ENCODE results near the gene KDM2A.
"Not testable (repeated sequence)": the region's sequence is repeated elsewhere in the genome, so short reads cannot be mapped to it uniquely, and the experiment has no call there.

KDM2A gene

DNA sequence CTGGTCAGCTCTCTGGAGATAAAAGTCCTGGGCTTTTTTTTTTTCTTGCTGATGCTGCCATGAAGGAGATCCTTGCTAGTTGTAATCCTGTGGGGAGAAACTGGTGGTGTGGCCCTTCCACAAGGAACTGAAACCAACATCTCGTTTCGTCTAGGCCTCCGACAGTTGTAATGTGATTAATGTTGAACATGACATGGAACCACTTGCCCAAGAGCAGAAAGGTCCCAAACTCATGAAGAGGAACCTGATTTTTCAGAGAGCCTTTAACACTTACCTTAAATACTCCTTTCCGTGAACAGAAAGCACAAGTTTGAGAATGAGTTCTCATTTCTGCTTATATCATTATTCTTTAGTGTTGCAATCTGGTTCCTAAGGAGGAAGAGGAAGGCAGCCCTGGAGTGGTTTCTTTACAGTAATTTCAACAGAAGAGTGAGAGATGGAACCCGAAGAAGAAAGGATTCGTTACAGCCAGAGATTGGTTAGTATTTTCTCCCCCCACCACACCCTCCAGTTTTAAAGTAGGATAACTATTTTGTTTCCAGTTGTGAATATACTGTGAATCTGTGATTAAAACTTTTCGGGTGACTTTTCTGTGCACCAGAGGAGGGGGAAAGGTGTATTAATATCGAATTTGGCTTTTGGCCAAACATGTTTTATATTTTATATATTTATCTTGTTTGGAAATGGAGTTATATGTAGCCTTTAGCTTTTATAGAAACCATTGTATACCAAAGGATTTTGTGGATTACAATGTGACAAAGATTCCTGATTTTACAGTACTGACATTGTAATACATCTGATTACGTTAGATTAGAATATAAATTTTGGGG lies 2.0 kb downstream of the KDM2A start:
- in situ Hi-C loops (cut with MboI; ENCODE audit: low pct_unique_long_range_greater_than_20kb, low sequenced_read_pairs, unreplicated experiment) = no loop called here
- TF ChIP-seq, protein P1, sequence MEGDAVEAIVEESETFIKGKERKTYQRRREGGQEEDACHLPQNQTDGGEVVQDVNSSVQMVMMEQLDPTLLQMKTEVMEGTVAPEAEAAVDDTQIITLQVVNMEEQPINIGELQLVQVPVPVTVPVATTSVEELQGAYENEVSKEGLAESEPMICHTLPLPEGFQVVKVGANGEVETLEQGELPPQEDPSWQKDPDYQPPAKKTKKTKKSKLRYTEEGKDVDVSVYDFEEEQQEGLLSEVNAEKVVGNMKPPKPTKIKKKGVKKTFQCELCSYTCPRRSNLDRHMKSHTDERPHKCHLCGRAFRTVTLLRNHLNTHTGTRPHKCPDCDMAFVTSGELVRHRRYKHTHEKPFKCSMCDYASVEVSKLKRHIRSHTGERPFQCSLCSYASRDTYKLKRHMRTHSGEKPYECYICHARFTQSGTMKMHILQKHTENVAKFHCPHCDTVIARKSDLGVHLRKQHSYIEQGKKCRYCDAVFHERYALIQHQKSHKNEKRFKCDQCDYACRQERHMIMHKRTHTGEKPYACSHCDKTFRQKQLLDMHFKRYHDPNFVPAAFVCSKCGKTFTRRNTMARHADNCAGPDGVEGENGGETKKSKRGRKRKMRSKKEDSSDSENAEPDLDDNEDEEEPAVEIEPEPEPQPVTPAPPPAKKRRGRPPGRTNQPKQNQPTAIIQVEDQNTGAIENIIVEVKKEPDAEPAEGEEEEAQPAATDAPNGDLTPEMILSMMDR (IDR thresholded peaks at IDR 0.05; ENCODE audit: extremely low read depth, insufficient read depth, missing control alignments) = no peak
- DNase-seq (ENCODE audit: low spot score) = peak; percentile 61

DNA sequence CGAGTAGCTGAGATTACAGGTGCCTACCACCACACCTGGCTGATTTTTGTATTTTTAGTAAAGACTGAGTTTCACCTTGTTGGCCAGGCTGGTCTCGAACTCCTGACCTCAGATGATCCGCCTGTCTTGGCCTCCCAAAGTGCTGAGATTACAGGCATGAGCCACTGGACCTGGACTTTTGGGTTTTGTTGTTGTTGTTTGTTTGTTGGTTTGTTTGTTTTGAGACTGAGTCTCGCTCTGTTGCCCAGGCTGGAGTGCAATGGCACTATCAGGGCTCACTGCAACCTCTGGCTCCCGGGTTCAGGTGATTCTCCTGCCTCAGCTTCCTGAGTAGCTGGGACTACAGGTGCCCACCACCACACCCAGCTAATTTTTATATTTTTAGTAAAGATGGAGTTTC lies 4.7 kb downstream of the KDM2A start:
- in situ Hi-C loops (cut with MboI; ENCODE audit: low pct_unique_long_range_greater_than_20kb, low sequenced_read_pairs, unreplicated experiment); DNase-seq (ENCODE audit: low spot score): not testable (repeated sequence)

DNA sequence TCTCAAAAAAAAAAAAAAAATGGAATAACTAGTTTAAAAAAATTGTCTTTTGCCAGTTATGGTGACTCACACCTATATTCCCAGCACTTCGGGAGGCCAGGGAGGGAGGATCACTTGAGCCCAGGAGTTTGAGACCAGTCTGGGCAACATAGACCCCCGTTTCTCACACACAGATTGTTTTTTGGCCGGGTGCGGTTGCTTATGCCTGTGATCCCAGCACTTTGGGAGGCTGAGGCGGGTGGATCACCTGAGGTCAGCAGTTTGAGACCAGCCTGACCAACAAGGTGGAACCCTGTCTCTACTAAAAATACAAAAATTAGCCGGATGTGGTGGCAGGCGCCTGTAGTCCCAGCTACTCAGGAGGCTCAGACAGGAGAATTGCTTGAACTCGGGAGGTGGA lies 7.2 kb downstream of the KDM2A start:
- in situ Hi-C loops (cut with MboI; ENCODE audit: low pct_unique_long_range_greater_than_20kb, low sequenced_read_pairs, unreplicated experiment); DNase-seq (ENCODE audit: low spot score): not testable (repeated sequence)

DNA sequence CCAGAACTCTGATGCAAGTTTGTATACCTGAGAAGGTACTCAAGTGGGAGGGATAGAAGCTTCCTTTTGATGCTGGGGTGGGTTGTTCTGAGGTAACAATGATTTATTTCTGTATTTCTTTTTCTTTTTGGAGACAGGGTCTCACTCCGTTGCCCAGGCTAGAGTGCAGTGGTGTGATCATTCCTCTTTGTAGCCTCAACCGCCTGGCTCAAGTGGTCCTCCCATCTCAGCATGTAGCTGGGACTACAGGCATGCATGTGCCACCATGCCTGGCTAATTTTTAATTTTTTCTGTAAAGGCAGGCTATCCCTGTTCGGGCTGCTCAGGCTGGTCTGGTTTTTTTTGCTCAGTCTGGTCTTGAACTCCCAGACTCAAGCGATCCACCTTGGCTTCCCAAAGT lies 7.9 kb downstream of the KDM2A start:
- in situ Hi-C loops (cut with MboI; ENCODE audit: low pct_unique_long_range_greater_than_20kb, low sequenced_read_pairs, unreplicated experiment) = no loop called here
- no peak for DNase-seq (ENCODE audit: low spot score)
- TF ChIP-seq, protein P1 (IDR thresholded peaks at IDR 0.05; ENCODE audit: extremely low read depth, insufficient read depth, missing control alignments) = no peak

DNA sequence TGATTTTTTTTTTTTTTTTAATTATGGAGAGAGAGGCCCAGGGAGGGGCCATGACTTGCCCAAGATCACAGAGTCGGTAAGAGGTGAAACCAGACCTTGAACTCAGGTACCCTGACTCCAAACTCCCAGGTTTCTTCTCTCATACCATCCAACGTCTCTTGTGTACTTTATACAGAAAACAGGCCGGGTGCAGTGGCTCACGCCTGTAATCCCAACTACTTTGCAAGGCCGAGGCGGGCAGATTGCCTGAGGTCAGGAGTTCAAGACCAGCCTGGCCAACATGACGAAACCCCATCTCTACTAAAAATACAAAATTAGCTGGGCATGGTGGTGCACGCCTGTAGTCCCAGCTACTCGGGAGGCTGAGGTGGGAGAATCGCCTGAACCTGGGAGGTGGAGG lies 11.8 kb downstream of the KDM2A start:
- DNase-seq (ENCODE audit: low spot score); in situ Hi-C loops (cut with MboI; ENCODE audit: low pct_unique_long_range_greater_than_20kb, low sequenced_read_pairs, unreplicated experiment): not testable (repeated sequence)

DNA sequence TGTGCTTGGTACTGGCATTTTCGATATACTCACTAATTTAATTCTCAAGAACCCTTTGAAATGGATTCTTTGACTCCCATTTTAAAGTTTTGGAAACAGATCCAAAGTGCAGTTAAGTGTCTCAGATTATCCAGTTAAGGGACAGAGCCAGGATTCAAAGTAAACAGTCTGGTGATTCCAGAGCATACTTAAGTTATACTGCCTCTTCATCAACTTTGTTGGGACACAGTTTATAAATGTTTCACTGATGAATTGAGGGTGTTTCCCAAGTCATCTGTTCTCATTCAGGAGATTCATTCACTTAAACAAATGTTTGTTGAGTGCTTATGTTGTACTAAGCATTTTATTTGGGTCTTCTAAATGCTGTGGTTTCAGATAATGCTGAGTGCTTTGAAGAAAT lies 17.1 kb downstream of the KDM2A start:
- in situ Hi-C loops (cut with MboI; ENCODE audit: low pct_unique_long_range_greater_than_20kb, low sequenced_read_pairs, unreplicated experiment) = no loop called here

DNA sequence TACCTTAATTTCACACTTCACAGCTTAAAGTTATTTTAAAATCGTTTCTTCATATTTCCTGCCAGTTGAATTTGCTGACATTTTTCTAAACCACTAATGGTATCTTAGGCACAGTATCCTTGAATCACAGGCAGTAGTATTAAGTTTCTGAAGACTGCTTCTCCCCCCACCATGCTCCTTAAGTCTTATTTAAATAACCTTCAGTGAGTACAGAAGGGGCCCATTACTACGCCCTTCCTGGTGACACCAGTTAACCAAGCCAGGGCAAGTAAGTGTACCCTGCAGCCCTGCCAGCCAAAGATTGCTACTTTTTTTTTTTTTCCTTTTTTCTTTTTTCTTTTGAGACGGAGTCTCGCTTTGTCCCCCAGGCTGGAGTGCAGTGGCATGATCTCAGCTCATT lies 19.9 kb downstream of the KDM2A start:
- in situ Hi-C loops (cut with MboI; ENCODE audit: low pct_unique_long_range_greater_than_20kb, low sequenced_read_pairs, unreplicated experiment) = no loop called here

More for the DNA sequence above, 17.1 kb downstream of the KDM2A start:
- TF ChIP-seq, protein P1 (IDR thresholded peaks at IDR 0.05; ENCODE audit: extremely low read depth, insufficient read depth, missing control alignments) = no peak
- no peak for DNase-seq (ENCODE audit: low spot score)

DNA sequence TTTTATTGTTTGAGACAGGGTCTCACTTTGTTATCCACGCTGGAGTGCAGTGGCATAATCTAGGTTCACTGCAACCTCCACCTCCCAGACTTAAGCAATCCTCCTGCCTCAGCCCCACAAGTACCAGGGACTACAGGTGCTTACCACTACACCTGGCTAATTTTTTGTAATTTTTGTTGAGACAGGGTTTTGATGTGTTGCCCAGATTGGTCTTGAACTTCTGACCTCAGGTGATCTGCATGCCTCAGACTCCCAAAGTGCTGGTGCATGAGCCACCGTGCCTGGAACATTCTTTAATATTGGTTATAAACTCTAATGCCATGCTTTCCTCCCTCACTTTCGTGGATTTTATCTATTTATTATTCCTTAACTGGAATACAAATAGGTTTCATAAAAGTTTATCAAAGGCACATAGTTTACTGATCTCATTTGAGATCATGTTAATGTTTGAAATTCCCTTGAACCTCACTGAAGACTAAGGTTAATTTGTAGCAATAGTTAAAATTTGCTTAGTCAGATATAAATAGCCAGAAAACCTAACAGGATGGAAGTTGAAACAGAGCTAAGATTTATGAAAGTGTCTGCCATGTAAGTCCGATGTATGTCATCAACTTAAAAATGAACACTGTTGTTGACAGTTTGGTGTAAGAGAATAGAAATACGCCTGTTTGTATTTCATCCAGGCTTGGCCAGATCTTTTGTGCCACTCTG lies 27.6 kb downstream of the KDM2A start:
- in situ Hi-C loops (cut with MboI; ENCODE audit: low pct_unique_long_range_greater_than_20kb, low sequenced_read_pairs, unreplicated experiment) = no loop called here
- TF ChIP-seq, protein P1 (IDR thresholded peaks at IDR 0.05; ENCODE audit: extremely low read depth, insufficient read depth, missing control alignments) = no peak
- no peak for DNase-seq (ENCODE audit: low spot score)

More for the DNA sequence above, 19.9 kb downstream of the KDM2A start:
- DNase-seq (ENCODE audit: low spot score) = no peak
- TF ChIP-seq, protein P1 (IDR thresholded peaks at IDR 0.05; ENCODE audit: extremely low read depth, insufficient read depth, missing control alignments) = no peak
